HG03558 (cell line): ENCODE data around the gene PUM1.
"Not testable (repeated sequence)": the region's sequence is repeated elsewhere in the genome, so short reads cannot be mapped to it uniquely, and the experiment has no call there.

ENCODE experiments used
- ATAC-seq: cut with Tn5 transposase; IDR thresholded peaks from one replicate; pipeline ENCODE4 v1.9.1; 2021; ENCODE audit warnings: moderate number of reproducible peaks; ENCODE audit not compliant: unreplicated experiment; ENCODE audit errors: extremely low read depth

Gene PUM1

GRCh38 chr1:30998887-30999286 is 66.6 kb downstream of the PUM1 start:
- ATAC-seq = no peak

GRCh38 chr1:30998171-30998570 is 67.3 kb downstream of the PUM1 start:
- ATAC-seq = no peak

GRCh38 chr1:30997463-30998057 is 68.0 kb downstream of the PUM1 start:
- no peak for ATAC-seq

- ATAC-seq = no peak
These were observed 69.4 kb downstream of the PUM1 start for GRCh38 chr1:30995990-30996612.

GRCh38 chr1:30991862-30992606 is 73.5 kb downstream of the PUM1 start:
- no peak for ATAC-seq

- ATAC-seq = no peak
These were observed 74.9 kb downstream of the PUM1 start for GRCh38 chr1:30990591-30990990.

- ATAC-seq = no peak
These were observed 77.5 kb downstream of the PUM1 start for GRCh38 chr1:30988045-30988444.

GRCh38 chr1:30986755-30987154 is 78.8 kb downstream of the PUM1 start:
- no peak for ATAC-seq

GRCh38 chr1:30984991-30985503 is 80.5 kb downstream of the PUM1 start:
- ATAC-seq = no peak

- no peak for ATAC-seq
These were observed 81.2 kb downstream of the PUM1 start for GRCh38 chr1:30984165-30984889.

- no peak for ATAC-seq
These were observed 82.6 kb downstream of the PUM1 start for GRCh38 chr1:30982937-30983336.

GRCh38 chr1:30982431-30982830 is 83.1 kb downstream of the PUM1 start:
- no peak for ATAC-seq

- ATAC-seq = no peak
These were observed 84.3 kb downstream of the PUM1 start for GRCh38 chr1:30981172-30981571.

GRCh38 chr1:30977511-30977910 is 88.0 kb downstream of the PUM1 start:
- ATAC-seq = no peak

- no peak for ATAC-seq
These were observed 88.4 kb downstream of the PUM1 start for GRCh38 chr1:30977105-30977504.

GRCh38 chr1:30976143-30976542 is 89.4 kb downstream of the PUM1 start:
- no peak for ATAC-seq

GRCh38 chr1:30975217-30975616 is 90.3 kb downstream of the PUM1 start:
- no peak for ATAC-seq

GRCh38 chr1:30974536-30974935 is 91.0 kb downstream of the PUM1 start:
- ATAC-seq = no peak

GRCh38 chr1:30972349-30972748 is 93.2 kb downstream of the PUM1 start:
- not testable (repeated sequence) for ATAC-seq

GRCh38 chr1:30971496-30971895 is 94.0 kb downstream of the PUM1 start:
- ATAC-seq = no peak

- no peak for ATAC-seq
These were observed 95.6 kb downstream of the PUM1 start for GRCh38 chr1:30969903-30970302.
